BE2C (cell line): ENCODE measurements around the gene RASGRF1.
"Not testable (repeated sequence)": the region's sequence is repeated elsewhere in the genome, so short reads cannot be mapped to it uniquely, and the experiment has no call there.

ENCODE experiments used
- DNase-seq: peaks from one replicate; pipeline ENCODE4 v3.0.0-alpha.2; 2020
- H3K27me3 ChIP-seq: fragments of 250-450 bp; sonication (Bioruptor Pico); 2 replicates; pipeline ENCODE4 v1.5.1; 2020; ENCODE audit warnings: mild to moderate bottlenecking
- H3K36me3 ChIP-seq: fragments of 250-450 bp; sonication (Bioruptor Pico); 2 replicates; pipeline ENCODE4 v1.5.1; 2020; ENCODE audit warnings: mild to moderate bottlenecking
- H3K4me1 ChIP-seq: fragments of 250-450 bp; sonication (Bioruptor Pico); 2 replicates; pipeline ENCODE4 v1.5.1; 2020
- H3K4me3 ChIP-seq: 2 replicates; pipeline ENCODE4 v1.5.1; 2011; ENCODE audit warnings: low read depth, low read length
- H3K9me3 ChIP-seq: fragments of 250-450 bp; sonication (Bioruptor Pico); 2 replicates; pipeline ENCODE4 v1.5.1; 2020
- CTCF ChIP-seq: IDR thresholded peaks from 2 replicates; pipeline ENCODE4 v1.5.1; 2012; ENCODE audit warnings: mild to moderate bottlenecking, low read depth, low read length

Gene RASGRF1

GRCh38 chr15:79121571-79121970 lies 31.0 kb upstream of the RASGRF1 start:
- TF ChIP-seq CTCF, result no peak
- Histone ChIP-seq H3K36me3 (no peaks in the 10 kb centered on the region), H3K4me1 (no peaks in the 10 kb centered on the region; the same call in 1 of the 2 replicates), H3K27me3 (no peaks in the 10 kb centered on the region), H3K4me3 (no peak overlapping the region), H3K9me3 (no peaks in the 10 kb centered on the region)
- no peak for DNase-seq

GRCh38 chr15:79117442-79118204 lies 27.0 kb upstream of the RASGRF1 start:
- Histone ChIP-seq H3K9me3 (no peaks in the 10 kb centered on the region), H3K4me1 (no peaks in the 10 kb centered on the region), H3K36me3 (no peaks in the 10 kb centered on the region), H3K4me3 (no peak overlapping the region), H3K27me3 (no peaks in the 10 kb centered on the region)
- TF ChIP-seq CTCF, result no peak
- no peak for DNase-seq

- no peak for DNase-seq
- Histone ChIP-seq H3K4me1 (no peaks in the 10 kb centered on the region), H3K36me3 (no peaks in the 10 kb centered on the region), H3K4me3 (no peak overlapping the region), H3K27me3 (no peaks in the 10 kb centered on the region), H3K9me3 (no peaks in the 10 kb centered on the region)
- TF ChIP-seq CTCF, result no peak
These were observed 26.2 kb upstream of the RASGRF1 start for GRCh38 chr15:79116771-79117170.

GRCh38 chr15:79115986-79116665 lies 25.5 kb upstream of the RASGRF1 start:
- H3K27me3 ChIP-seq, result no peaks in the 10 kb centered on the region; the same call in 1 of the 2 replicates
- no peak overlapping the region for H3K4me3 ChIP-seq
- H3K9me3 ChIP-seq, result no peaks in the 10 kb centered on the region
- TF ChIP-seq CTCF, result no peak
- no peak for DNase-seq
- no peaks in the 10 kb centered on the region for H3K36me3 ChIP-seq
- no peaks in the 10 kb centered on the region for H3K4me1 ChIP-seq

- no peaks in the 10 kb centered on the region for H3K9me3 ChIP-seq
- no peak overlapping the region for H3K4me3 ChIP-seq
- H3K27me3 ChIP-seq, result peaks cover 4% of the 10 kb centered on the region; the same call in 1 of the 2 replicates
- no peak for DNase-seq
- no peak for TF ChIP-seq CTCF
- H3K4me1 ChIP-seq, result no peaks in the 10 kb centered on the region
- no peaks in the 10 kb centered on the region for H3K36me3 ChIP-seq
These were observed 23.3 kb upstream of the RASGRF1 start for GRCh38 chr15:79113831-79114230.

GRCh38 chr15:79111404-79111803 lies 20.8 kb upstream of the RASGRF1 start:
- H3K4me3 ChIP-seq, H3K9me3 ChIP-seq, H3K36me3 ChIP-seq, H3K4me1 ChIP-seq, DNase-seq, H3K27me3 ChIP-seq: not testable (repeated sequence)
